WTC11 (cell line): ENCODE results near the gene ANKRD11. TPM values are rescaled to one million over a fixed set of nuclear protein-coding genes. Genes with fewer than 3 reads are reported as not detected.
"Not testable (repeated sequence)": the region's sequence is repeated elsewhere in the genome, so short reads cannot be mapped to it uniquely, and the experiment has no call there.

ENCODE experiments used
- ATAC-seq: fragments of 200-7000 bp; cut with Tn5 transposase; 2 replicates; pipeline ENCODE4 v1.10.0; 2021; ENCODE audit warnings: mild to moderate bottlenecking, moderate library complexity
- CTCF ChIA-PET: fragments of 300-600 bp; sonication (Branson Sonifier 250); formaldehyde crosslinking; loops from one replicate; lab custom pipeline; 2021; ENCODE audit warnings: antibody characterized with exemption; lab: Charles Lee
- POLR2A ChIA-PET: fragments of 350-600 bp; sonication (Branson Sonifier 250); formaldehyde crosslinking; loops from one replicate; lab custom pipeline; 2021; ENCODE audit warnings: antibody characterized with exemption; lab: Charles Lee
- DNase-seq: peaks from one replicate; pipeline ENCODE4 v3.0.0; 2021; ENCODE audit warnings: low spot score
- H3K27ac Mint-ChIP-seq: 2 replicates; pipeline ENCODE4 v1.8.0; 2021; ENCODE audit warnings: mixed read lengths
- H3K27me3 Mint-ChIP-seq: 2 replicates; pipeline ENCODE4 v1.8.0; 2021; ENCODE audit warnings: low read depth, mild to moderate bottlenecking, moderate library complexity, mixed read lengths
- H3K36me3 Mint-ChIP-seq: 2 replicates; pipeline ENCODE4 v1.8.0; 2021; ENCODE audit warnings: mixed read lengths
- H3K4me1 Mint-ChIP-seq: 2 replicates; pipeline ENCODE4 v1.8.0; 2022; ENCODE audit warnings: mixed read lengths
- H3K4me3 Mint-ChIP-seq: 2 replicates; pipeline ENCODE4 v1.8.0; 2021; ENCODE audit warnings: mild to moderate bottlenecking, moderate library complexity, mixed read lengths
- H3K9me3 Mint-ChIP-seq: 2 replicates; pipeline ENCODE4 v1.8.0; 2021; ENCODE audit warnings: mixed read lengths
- GABPB1 ChIP-seq: sonication (generic); formaldehyde crosslinking; IDR thresholded peaks from 2 replicates; pipeline ENCODE4 v1.8.1; 2023; ENCODE audit warnings: mild to moderate bottlenecking, missing genetic modification reagents
- JUN ChIP-seq: sonication (generic); formaldehyde crosslinking; IDR thresholded peaks from 2 replicates; pipeline ENCODE4 v1.8.0; 2023; ENCODE audit warnings: mild to moderate bottlenecking, missing genetic modification reagents
- MXD4 ChIP-seq: fragments of 250-450 bp; sonication (Bioruptor Pico); IDR thresholded peaks from 2 replicates; pipeline ENCODE4 v1.8.0; 2021; ENCODE audit warnings: mild to moderate bottlenecking, moderate library complexity, borderline replicate concordance
- MYBL2 ChIP-seq: sonication (generic); formaldehyde crosslinking; IDR thresholded peaks from 2 replicates; pipeline ENCODE4 v1.8.1; 2023; ENCODE audit warnings: mild to moderate bottlenecking, moderate library complexity, missing genetic modification reagents
- NFE2L1 ChIP-seq: sonication (generic); formaldehyde crosslinking; IDR thresholded peaks from 2 replicates; pipeline ENCODE4 v1.8.1; 2023; ENCODE audit warnings: missing genetic modification reagents
- RORB ChIP-seq: fragments of 250-450 bp; sonication (Bioruptor Pico); IDR thresholded peaks from 2 replicates; pipeline ENCODE4 v1.9.0; 2021; ENCODE audit warnings: mild to moderate bottlenecking
- TP53 ChIP-seq: sonication (generic); formaldehyde crosslinking; IDR thresholded peaks from 2 replicates; pipeline ENCODE4 v1.8.1; 2023; ENCODE audit warnings: mild to moderate bottlenecking, missing genetic modification reagents
- ZNF121 ChIP-seq: sonication (generic); formaldehyde crosslinking; IDR thresholded peaks from 2 replicates; pipeline ENCODE4 v1.8.0; 2023; ENCODE audit warnings: missing genetic modification reagents
- ZNF317 ChIP-seq: sonication (generic); formaldehyde crosslinking; IDR thresholded peaks from 2 replicates; pipeline ENCODE4 v1.8.1; 2023; ENCODE audit warnings: low read depth, mild to moderate bottlenecking, moderate library complexity, missing genetic modification reagents, borderline replicate concordance
- total RNA-seq: library from RNA; stranded (reverse); gene quantifications from 3 replicates; pipeline ENCODE4 v1.2.3, GENCODE V29; 2021
- TF ChIP-seq, protein P1 (sequence below): fragments of 250-450 bp; sonication (Bioruptor Pico); IDR thresholded peaks from 2 replicates; pipeline ENCODE4 v1.9.0; 2021; ENCODE audit warnings: mild to moderate bottlenecking
- TF ChIP-seq, protein P2 (sequence below): fragments of 250-450 bp; sonication (Bioruptor Pico); conservative IDR thresholded peaks from 2 replicates; pipeline ENCODE4 v1.9.0; 2021; ENCODE audit warnings: mild to moderate bottlenecking
- TF ChIP-seq, protein P3 (sequence below): sonication (generic); formaldehyde crosslinking; IDR thresholded peaks from 2 replicates; pipeline ENCODE4 v1.8.1; 2022; ENCODE audit warnings: mild to moderate bottlenecking, missing genetic modification reagents, moderate library complexity, borderline replicate concordance
- TF ChIP-seq, protein P4 (sequence below): sonication (generic); formaldehyde crosslinking; IDR thresholded peaks from 2 replicates; pipeline ENCODE4 v1.8.1; 2022; ENCODE audit warnings: low read depth, missing genetic modification reagents, borderline replicate concordance
- TF ChIP-seq, protein P5 (sequence below): sonication (generic); formaldehyde crosslinking; conservative IDR thresholded peaks from 2 replicates; pipeline ENCODE4 v1.8.1; 2023; ENCODE audit warnings: mild to moderate bottlenecking, low read depth, missing genetic modification reagents, moderate library complexity
- TF ChIP-seq, protein P6 (sequence below): sonication (generic); formaldehyde crosslinking; conservative IDR thresholded peaks from 2 replicates; pipeline ENCODE4 v1.8.1; 2022; ENCODE audit warnings: mild to moderate bottlenecking, missing genetic modification reagents

Gene ANKRD11
- total RNA-seq, 1 experiment from 2014 or later, result 184 TPM

DNA sequence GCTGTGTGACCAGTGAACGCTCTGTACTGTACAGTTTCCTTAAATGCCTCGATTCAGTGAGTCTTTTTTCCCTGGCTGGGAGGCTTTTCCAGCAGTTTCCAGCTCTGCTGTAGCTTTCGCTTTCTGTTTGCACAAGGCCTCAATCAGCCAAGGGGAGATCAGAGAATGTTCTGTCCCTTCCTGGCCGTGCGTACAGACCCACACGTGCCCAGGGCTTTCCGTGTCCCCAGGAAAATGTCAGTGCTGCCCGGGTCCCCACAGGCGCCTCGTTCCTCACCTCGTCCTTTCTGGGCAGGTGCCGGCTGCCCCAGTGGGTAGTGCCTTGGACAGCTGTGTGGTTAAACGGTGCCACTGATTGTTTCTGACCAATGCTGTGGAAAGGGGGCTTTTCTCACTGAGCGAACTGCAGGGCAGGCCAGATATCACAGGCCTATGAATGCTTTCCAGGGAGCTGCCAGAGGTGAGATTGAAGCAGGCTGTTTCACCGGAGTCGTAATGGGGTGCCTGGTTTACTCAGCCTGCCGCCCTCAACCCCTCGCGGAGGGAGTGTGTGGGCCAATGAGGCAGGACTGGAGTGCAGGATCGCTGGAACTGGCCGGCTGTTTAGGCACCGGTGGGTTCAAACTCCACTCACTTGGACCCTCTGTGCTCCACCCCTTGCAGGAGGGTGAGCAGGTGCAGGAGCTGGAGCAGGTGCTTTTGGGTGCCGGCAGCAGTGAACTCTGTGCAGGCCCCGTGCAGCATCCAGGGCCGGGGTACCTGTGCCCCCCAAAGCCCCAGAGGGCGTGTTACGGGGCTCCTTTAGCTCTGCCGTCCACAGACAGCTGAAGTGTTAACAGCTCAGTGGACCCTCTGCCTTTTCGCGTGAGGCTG lies 228.4 kb downstream of the ANKRD11 start:
- POLR2A ChIA-PET, result no interaction called here
- Mint-ChIP-seq H3K4me1 (peaks cover 7% of the 10 kb centered on the region), H3K4me3 (no peak overlapping the region), H3K36me3 (peaks cover 2% of the 10 kb centered on the region), H3K27me3 (peaks cover 20% of the 10 kb centered on the region), H3K9me3 (peaks cover 6% of the 10 kb centered on the region; the same call in 1 of the 2 replicates), H3K27ac (no peak overlapping the region)
- CTCF ChIA-PET, result interaction anchor here (0.6 kb wide), 1 partner anchor 21 kb away, joined by 3 read pairs; no protein-coding TSS in a partner anchor
- TF ChIP-seq, protein P1, sequence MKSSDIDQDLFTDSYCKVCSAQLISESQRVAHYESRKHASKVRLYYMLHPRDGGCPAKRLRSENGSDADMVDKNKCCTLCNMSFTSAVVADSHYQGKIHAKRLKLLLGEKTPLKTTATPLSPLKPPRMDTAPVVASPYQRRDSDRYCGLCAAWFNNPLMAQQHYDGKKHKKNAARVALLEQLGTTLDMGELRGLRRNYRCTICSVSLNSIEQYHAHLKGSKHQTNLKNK (CRISPR knock-in tag), result no peak
- TF ChIP-seq GABPB1 (CRISPR knock-in tag) (0 out of 2 replicates have a peak, but pooled peaks have one; percentile 9), TP53 (no peak)
- DNase-seq (no peak), ATAC-seq (no peak)

DNA sequence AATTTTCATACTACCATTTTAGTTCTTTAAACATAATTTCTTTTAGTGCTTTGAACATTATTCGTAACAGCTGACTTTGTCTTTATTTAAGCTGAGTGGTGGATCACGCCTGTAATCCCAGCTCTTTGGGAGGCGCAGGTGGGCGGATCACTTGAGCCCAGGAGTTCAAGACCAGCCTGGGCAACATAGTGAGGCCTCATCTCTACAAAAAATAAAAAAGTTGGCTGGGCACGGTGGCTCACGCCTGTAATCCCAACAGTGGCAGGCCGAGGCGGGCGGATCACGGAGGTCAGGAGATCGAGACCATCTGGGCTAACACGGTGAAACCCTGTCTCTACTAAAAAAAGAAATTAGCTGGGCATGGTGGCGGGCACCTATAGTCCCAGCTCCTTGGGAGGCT lies 230.5 kb downstream of the ANKRD11 start:
- not testable (repeated sequence) for H3K4me3 Mint-ChIP-seq, ATAC-seq, DNase-seq, H3K36me3 Mint-ChIP-seq, H3K9me3 Mint-ChIP-seq, H3K27ac Mint-ChIP-seq
- POLR2A ChIA-PET, result interaction anchor here (0.7 kb wide), 1 partner anchor 343 kb away, joined by 5 read pairs; no protein-coding TSS in a partner anchor
- CTCF ChIA-PET, result interaction anchor here (0.7 kb wide), 1 partner anchor 297 kb away, joined by 3 read pairs; no protein-coding TSS in a partner anchor
- peaks cover 14% of the 10 kb centered on the region for H3K4me1 Mint-ChIP-seq
- H3K27me3 Mint-ChIP-seq, result peaks cover 36% of the 10 kb centered on the region

DNA sequence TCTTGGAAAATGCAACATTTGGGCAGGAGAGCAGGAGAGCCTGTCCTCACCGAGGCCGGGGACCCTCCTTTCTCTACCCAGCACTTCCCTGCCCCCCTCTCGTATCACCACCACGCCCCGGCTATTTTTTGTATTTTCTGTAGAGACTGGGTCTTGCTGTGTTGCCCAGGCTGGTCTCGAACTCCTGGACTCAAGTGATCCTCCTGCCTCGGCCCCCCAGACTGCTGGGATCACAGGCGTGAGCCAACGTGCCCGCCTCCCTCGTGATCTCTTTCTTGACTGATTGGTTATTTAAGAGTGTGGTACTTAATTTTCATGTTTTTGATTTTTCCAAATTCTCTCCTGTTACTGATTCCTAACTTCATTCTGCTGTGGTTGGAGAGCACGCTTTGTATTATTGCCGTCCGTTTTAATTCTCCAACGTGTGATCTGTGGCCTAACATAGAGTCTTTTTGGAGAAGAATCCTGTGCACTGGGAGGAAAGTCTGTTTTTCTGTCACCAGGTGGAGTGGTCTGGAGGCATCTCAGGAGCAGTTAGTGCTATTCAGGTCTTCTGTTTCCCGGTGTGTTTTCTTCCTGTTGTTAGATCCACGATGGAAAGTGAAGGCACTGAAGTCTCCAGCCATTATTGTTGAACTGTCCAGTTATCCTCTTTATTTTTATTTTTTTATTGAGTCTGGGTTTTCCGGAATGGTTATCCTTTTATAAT lies 232.4 kb downstream of the ANKRD11 start:
- ChIA-PET POLR2A (no interaction called here), CTCF (interaction anchor here (1.0 kb wide), 1 partner anchor 11 kb away, joined by 4 read pairs; no protein-coding TSS in a partner anchor)
- DNase-seq (no peak), ATAC-seq (no peak)
- peak overlapping the region; percentile 63 for H3K4me3 Mint-ChIP-seq
- TF ChIP-seq ZNF121 (CRISPR knock-in tag), result peak; percentile 88
- TF ChIP-seq, protein P2, sequence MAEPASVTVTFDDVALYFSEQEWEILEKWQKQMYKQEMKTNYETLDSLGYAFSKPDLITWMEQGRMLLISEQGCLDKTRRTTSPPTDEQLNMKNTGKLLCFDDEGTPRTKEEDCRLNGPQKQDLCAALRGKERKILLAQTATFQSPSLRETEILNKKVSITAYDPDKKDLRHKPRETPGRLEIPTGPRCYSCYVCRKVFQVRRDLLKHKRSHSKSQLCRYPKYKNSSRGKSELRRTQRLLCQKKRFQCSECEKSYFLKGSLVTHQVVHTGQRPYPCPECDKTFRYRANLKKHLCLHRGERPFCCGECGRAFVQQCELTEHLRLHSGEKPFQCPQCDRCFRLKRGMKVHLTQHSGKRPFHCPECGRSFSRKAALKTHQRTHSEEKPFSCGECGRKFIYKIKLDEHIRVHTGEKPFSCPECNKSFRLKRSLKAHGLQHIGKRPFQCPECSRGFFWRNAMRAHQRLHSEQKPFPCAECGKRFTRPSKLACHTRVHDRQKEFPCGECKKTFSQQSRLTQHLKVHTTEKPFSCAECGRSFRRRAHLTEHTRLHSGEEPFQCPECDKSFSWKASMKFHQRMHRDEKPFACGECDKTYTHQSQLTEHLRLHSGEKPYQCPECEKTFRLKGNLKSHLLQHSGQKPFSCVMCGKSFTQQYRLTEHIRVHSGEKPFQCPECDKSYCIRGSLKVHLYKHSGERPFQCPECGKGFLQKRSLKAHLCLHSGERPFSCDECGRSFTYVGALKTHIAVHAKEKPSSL (CRISPR knock-in tag), result no peak
- TF ChIP-seq, all 79 proteins: peak for 1
- peaks cover 14% of the 10 kb centered on the region for H3K4me1 Mint-ChIP-seq
- H3K27ac Mint-ChIP-seq, result peak overlapping the region; percentile 3; the same call in 1 of the 2 replicates
- H3K36me3 Mint-ChIP-seq, result no peaks in the 10 kb centered on the region; the same call in 1 of the 2 replicates
- H3K9me3 Mint-ChIP-seq, result peaks cover 3% of the 10 kb centered on the region; the same call in 1 of the 2 replicates
- H3K27me3 Mint-ChIP-seq, result peaks cover 36% of the 10 kb centered on the region

DNA sequence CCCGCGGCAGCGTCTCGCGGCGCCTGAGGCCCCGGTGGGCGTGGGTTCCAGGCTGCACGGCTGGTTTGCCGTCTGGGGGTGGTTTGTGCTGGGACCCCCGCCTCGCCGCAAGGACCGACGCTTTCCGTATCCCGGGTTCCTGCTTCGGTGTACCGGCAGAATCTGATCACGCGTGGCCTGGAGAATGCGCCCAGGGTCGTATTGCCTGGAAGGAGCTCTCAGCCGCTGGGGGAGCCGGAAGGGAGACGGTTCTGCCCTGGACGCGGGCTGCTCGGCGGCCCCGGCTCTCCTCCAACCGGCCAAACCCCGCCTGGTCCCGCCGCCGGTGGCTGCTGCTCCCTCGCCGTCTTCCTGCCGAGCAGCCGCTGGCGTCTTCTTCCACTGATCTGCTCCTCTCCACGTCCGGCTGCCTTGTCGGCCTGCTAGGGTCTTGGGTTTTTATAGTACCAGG lies 233.1 kb downstream of the ANKRD11 start:
- no peak for TF ChIP-seq RORB (CRISPR knock-in tag)
- TF ChIP-seq, protein P3, sequence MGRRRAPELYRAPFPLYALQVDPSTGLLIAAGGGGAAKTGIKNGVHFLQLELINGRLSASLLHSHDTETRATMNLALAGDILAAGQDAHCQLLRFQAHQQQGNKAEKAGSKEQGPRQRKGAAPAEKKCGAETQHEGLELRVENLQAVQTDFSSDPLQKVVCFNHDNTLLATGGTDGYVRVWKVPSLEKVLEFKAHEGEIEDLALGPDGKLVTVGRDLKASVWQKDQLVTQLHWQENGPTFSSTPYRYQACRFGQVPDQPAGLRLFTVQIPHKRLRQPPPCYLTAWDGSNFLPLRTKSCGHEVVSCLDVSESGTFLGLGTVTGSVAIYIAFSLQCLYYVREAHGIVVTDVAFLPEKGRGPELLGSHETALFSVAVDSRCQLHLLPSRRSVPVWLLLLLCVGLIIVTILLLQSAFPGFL (CRISPR knock-in tag), result no peak
- no peak for TF ChIP-seq JUN (CRISPR knock-in tag)
- no peak for TF ChIP-seq ZNF317
- TF ChIP-seq, protein P4, sequence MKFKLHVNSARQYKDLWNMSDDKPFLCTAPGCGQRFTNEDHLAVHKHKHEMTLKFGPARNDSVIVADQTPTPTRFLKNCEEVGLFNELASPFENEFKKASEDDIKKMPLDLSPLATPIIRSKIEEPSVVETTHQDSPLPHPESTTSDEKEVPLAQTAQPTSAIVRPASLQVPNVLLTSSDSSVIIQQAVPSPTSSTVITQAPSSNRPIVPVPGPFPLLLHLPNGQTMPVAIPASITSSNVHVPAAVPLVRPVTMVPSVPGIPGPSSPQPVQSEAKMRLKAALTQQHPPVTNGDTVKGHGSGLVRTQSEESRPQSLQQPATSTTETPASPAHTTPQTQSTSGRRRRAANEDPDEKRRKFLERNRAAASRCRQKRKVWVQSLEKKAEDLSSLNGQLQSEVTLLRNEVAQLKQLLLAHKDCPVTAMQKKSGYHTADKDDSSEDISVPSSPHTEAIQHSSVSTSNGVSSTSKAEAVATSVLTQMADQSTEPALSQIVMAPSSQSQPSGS (CRISPR knock-in tag), result no peak
- TF ChIP-seq, protein P5, sequence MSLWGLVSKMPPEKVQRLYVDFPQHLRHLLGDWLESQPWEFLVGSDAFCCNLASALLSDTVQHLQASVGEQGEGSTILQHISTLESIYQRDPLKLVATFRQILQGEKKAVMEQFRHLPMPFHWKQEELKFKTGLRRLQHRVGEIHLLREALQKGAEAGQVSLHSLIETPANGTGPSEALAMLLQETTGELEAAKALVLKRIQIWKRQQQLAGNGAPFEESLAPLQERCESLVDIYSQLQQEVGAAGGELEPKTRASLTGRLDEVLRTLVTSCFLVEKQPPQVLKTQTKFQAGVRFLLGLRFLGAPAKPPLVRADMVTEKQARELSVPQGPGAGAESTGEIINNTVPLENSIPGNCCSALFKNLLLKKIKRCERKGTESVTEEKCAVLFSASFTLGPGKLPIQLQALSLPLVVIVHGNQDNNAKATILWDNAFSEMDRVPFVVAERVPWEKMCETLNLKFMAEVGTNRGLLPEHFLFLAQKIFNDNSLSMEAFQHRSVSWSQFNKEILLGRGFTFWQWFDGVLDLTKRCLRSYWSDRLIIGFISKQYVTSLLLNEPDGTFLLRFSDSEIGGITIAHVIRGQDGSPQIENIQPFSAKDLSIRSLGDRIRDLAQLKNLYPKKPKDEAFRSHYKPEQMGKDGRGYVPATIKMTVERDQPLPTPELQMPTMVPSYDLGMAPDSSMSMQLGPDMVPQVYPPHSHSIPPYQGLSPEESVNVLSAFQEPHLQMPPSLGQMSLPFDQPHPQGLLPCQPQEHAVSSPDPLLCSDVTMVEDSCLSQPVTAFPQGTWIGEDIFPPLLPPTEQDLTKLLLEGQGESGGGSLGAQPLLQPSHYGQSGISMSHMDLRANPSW (CRISPR knock-in tag), result no peak
- TF ChIP-seq, protein P6, sequence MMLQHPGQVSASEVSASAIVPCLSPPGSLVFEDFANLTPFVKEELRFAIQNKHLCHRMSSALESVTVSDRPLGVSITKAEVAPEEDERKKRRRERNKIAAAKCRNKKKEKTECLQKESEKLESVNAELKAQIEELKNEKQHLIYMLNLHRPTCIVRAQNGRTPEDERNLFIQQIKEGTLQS (CRISPR knock-in tag), result no peak
- no peak for TF ChIP-seq NFE2L1
- TF ChIP-seq ZNF121 (CRISPR knock-in tag), result no peak
- TF ChIP-seq MXD4 (CRISPR knock-in tag), result no peak
- TF ChIP-seq MYBL2, result no peak
- TF ChIP-seq, all 79 proteins: peak for 0
- no peaks in the 10 kb centered on the region; the same call in 1 of the 2 replicates for H3K9me3 Mint-ChIP-seq
- H3K27ac Mint-ChIP-seq, result no peak overlapping the region
- peaks cover 36% of the 10 kb centered on the region for H3K27me3 Mint-ChIP-seq
- ATAC-seq (peak; percentile 61), DNase-seq (peak; percentile 54)
- POLR2A ChIA-PET, result no interaction called here
- peaks cover 14% of the 10 kb centered on the region for H3K4me1 Mint-ChIP-seq
- CTCF ChIA-PET, result interaction anchor here (0.7 to 1.0 kb wide), 2 partner anchors 10 to 309 kb away, joined by 3 to 4 read pairs; no protein-coding TSS in a partner anchor
- H3K36me3 Mint-ChIP-seq, result no peaks in the 10 kb centered on the region; the same call in 1 of the 2 replicates
- H3K4me3 Mint-ChIP-seq, result peak overlapping the region; percentile 63
